ENCODE results near the gene HIRIP3. TPM values are rescaled to one million over a fixed set of nuclear protein-coding genes. Genes with fewer than 3 reads are reported as not detected.

The HIRIP3 gene
- polyA plus RNA-seq, 1 of the 3 experiments (the other 2 are of a cell fraction): 18.9 TPM

GRCh38 chr16:29971304-29971703 lies 24.1 kb downstream of the HIRIP3 start (continued):
- TF ChIP-seq PBX3 (IDR thresholded peaks at IDR 0.05) (no peak), MAX (IDR thresholded peaks at IDR 0.05; ENCODE audit: low read depth) (no peak), NFIC (IDR thresholded peaks at IDR 0.05; ENCODE audit: borderline replicate concordance) (no peak), RXRA (IDR thresholded peaks at IDR 0.05; ENCODE audit: borderline replicate concordance, low read depth) (no peak), ELF1 (IDR thresholded peaks at IDR 0.05) (no peak), EZH2phosphoT487 (IDR thresholded peaks at IDR 0.05; ENCODE audit: borderline replicate concordance, low read depth) (no peak), RFX5 (IDR thresholded peaks at IDR 0.05; ENCODE audit: low read length) (no peak), GATA2 (CRISPR knock-in tag; IDR thresholded peaks at IDR 0.05) (no peak), CHD2 (IDR thresholded peaks at IDR 0.05; ENCODE audit: low read length, partially characterized antibody) (no peak), JUND (IDR thresholded peaks at IDR 0.05) (no peak)

GRCh38 chr16:29968205-29968604 lies 27.2 kb downstream of the HIRIP3 start:
- 84% methylated on average over 4 of the region's 4 CpGs for WGBS (ENCODE audit: low lambda C conversion rate)
- Histone ChIP-seq H3K4me3 (ENCODE audit: low read depth in 2 of 2, low read length in 1 of 2) (no peak overlapping the region), H3K79me2 (ENCODE audit: insufficient read depth) (peaks cover 2% of the 10 kb centered on the region; the same call in 1 of the 2 replicates), H3K9me3 (no peaks in the 10 kb centered on the region), H3K27ac (ENCODE audit: low read depth in 2 of 2, low read length in 1 of 2) (no peak overlapping the region), H3K4me2 (no peak overlapping the region), H3K9me2 (no peaks in the 10 kb centered on the region), H3F3A (replicated peaks; ENCODE audit: insufficient read depth) (peaks cover 18% of the 10 kb centered on the region), H2AFZ (ENCODE audit: low read depth) (no peak overlapping the region), H3K36me3 (replicated peaks in 1 of 2; ENCODE audit: control insufficient read depth in 1 of 2, insufficient read depth in 2 of 2, low read length in 1 of 2) (peaks cover 14 to 22% of the 10 kb centered on the region in 2 experiments), H3K27me3 (ENCODE audit: insufficient read depth) (no peaks in the 10 kb centered on the region), H3K9ac (no peak overlapping the region), H4K20me1 (ENCODE audit: insufficient read depth) (no peaks in the 10 kb centered on the region), H3K4me1 (ENCODE audit: control insufficient read depth in 1 of 2, insufficient read depth in 2 of 2, low read depth in 1 of 2, low read length in 1 of 2) (peaks cover 0 to 2% of the 10 kb centered on the region in 2 experiments; a peak in 1 of 4 replicates)
- CTCF ChIA-PET: no interaction called here
- POLR2A ChIA-PET: no interaction called here
- no peak for DNase-seq
- TF ChIP-seq IRF3 (IDR thresholded peaks at IDR 0.05; ENCODE audit: low read depth, low read length) (no peak), ELF1 (IDR thresholded peaks at IDR 0.05) (no peak), NFIC (IDR thresholded peaks at IDR 0.05; ENCODE audit: borderline replicate concordance) (no peak), EZH2phosphoT487 (IDR thresholded peaks at IDR 0.05; ENCODE audit: borderline replicate concordance, low read depth) (no peak), MXI1 (IDR thresholded peaks at IDR 0.05; ENCODE audit: low read depth, low read length) (no peak), GATA2 (CRISPR knock-in tag; IDR thresholded peaks at IDR 0.05) (no peak), NRF1 (IDR thresholded peaks at IDR 0.05; ENCODE audit: low read depth, low read length) (no peak), RXRA (IDR thresholded peaks at IDR 0.05; ENCODE audit: borderline replicate concordance, low read depth) (no peak), EP300 (IDR thresholded peaks at IDR 0.05; ENCODE audit: borderline replicate concordance in 1 of 2, low read depth in 1 of 2, low read length in 1 of 2) (no peak), TCF12 (IDR thresholded peaks at IDR 0.05) (no peak), FOXJ3 (CRISPR knock-in tag; IDR thresholded peaks at IDR 0.05) (no peak), RFX5 (IDR thresholded peaks at IDR 0.05; ENCODE audit: low read length) (no peak), JUND (IDR thresholded peaks at IDR 0.05) (no peak), REST (IDR thresholded peaks at IDR 0.05; ENCODE audit: low read depth, low read length) (no peak), TEAD4 (IDR thresholded peaks at IDR 0.05; ENCODE audit: borderline replicate concordance, insufficient read depth) (no peak), ZBTB33 (IDR thresholded peaks at IDR 0.05; ENCODE audit: borderline replicate concordance, low read depth) (no peak), POLR2AphosphoS5 (IDR thresholded peaks at IDR 0.05; ENCODE audit: low read depth, low read length) (no peak), TAF1 (IDR thresholded peaks at IDR 0.05; ENCODE audit: borderline replicate concordance, low read depth, low read length) (no peak), YY1 (IDR thresholded peaks at IDR 0.05; ENCODE audit: low read depth) (no peak), USF1 (IDR thresholded peaks at IDR 0.05; ENCODE audit: borderline replicate concordance, low read depth) (no peak)
